Glomerular visceral epithelial cell (primary cell): Measurements from ENCODE around the gene TMTC1.
"Not testable (repeated sequence)": the region's sequence is repeated elsewhere in the genome, so short reads cannot be mapped to it uniquely, and the experiment has no call there.

Experiments used
- DNase-seq: peaks from one replicate; pipeline ENCODE4 v3.0.0-alpha.2; 2016; ENCODE audit errors: extremely low spot score

Gene TMTC1

GRCh38 chr12:29572938-29573337 is 210.8 kb downstream of the TMTC1 start:
- no peak for DNase-seq

- no peak for DNase-seq
Observed at GRCh38 chr12:29572464-29572863, 211.3 kb downstream of the TMTC1 start.

- no peak for DNase-seq
Observed at GRCh38 chr12:29569132-29569757, 214.5 kb downstream of the TMTC1 start.

GRCh38 chr12:29566441-29566840 is 217.3 kb downstream of the TMTC1 start:
- peak; percentile 7 for DNase-seq

GRCh38 chr12:29565727-29566126 is 218.0 kb downstream of the TMTC1 start:
- DNase-seq, result no peak

- no peak for DNase-seq
Observed at GRCh38 chr12:29564925-29565324, 218.8 kb downstream of the TMTC1 start.

- DNase-seq, result no peak
Observed at GRCh38 chr12:29563636-29564035, 220.1 kb downstream of the TMTC1 start.

GRCh38 chr12:29563071-29563470 is 220.7 kb downstream of the TMTC1 start:
- no peak for DNase-seq

- no peak for DNase-seq
Observed at GRCh38 chr12:29562110-29562804, 221.5 kb downstream of the TMTC1 start.

GRCh38 chr12:29561664-29562071 is 222.1 kb downstream of the TMTC1 start:
- no peak for DNase-seq

- no peak for DNase-seq
Observed at GRCh38 chr12:29559198-29559597, 224.5 kb downstream of the TMTC1 start.

GRCh38 chr12:29556363-29556762 is 227.4 kb downstream of the TMTC1 start:
- DNase-seq, result no peak

- not testable (repeated sequence) for DNase-seq
Observed at GRCh38 chr12:29555451-29555850, 228.3 kb downstream of the TMTC1 start.

GRCh38 chr12:29552994-29553748 is 230.6 kb downstream of the TMTC1 start:
- no peak for DNase-seq

GRCh38 chr12:29552324-29552927 is 231.3 kb downstream of the TMTC1 start:
- peak; percentile 29 for DNase-seq

- no peak for DNase-seq
Observed at GRCh38 chr12:29551812-29552211, 231.9 kb downstream of the TMTC1 start.

GRCh38 chr12:29547864-29548263 is 235.9 kb downstream of the TMTC1 start:
- DNase-seq, result no peak

- no peak for DNase-seq
Observed at GRCh38 chr12:29547151-29547632, 236.6 kb downstream of the TMTC1 start.

- no peak for DNase-seq
Observed at GRCh38 chr12:29546000-29546399, 237.7 kb downstream of the TMTC1 start.

- DNase-seq, result no peak
Observed at GRCh38 chr12:29545102-29545467, 238.7 kb downstream of the TMTC1 start.

- no peak for DNase-seq
Observed at GRCh38 chr12:29544428-29545101, 239.2 kb downstream of the TMTC1 start.

GRCh38 chr12:29543036-29543435 is 240.7 kb downstream of the TMTC1 start:
- DNase-seq, result no peak
